ENCODE measurements around the gene ROR1. TPM values are rescaled to one million over a fixed set of nuclear protein-coding genes. Genes with fewer than 3 reads are reported as not detected.

Gene ROR1
- total RNA-seq, 1 experiment from 2014 or later, result 2.7 TPM

DNA sequence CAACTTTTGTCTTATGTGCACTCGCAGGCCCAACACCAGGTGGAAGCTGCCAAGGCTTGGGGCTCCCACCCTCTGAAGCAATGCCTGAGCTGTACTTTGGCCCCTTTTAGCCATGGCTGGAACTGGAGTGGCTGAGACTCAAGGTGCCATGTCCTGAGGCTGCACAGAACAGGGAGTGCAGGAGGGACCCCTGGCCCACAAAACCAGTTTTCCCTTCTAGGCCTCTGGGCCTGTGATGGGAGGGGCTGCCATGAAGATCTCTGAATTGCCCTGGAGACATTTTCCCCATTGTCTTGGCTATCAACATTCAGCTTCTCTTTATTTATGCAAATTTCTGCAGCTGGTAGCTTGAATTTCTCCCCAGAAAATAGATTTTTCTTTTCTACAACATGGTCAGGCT, 57.6 kb downstream of the ROR1 start:
- no peak for DNase-seq (ENCODE audit: low read depth, low spot score)
- intact Hi-C loops (cut with micrococcal nuclease), result no loop called here
- Histone ChIP-seq H4K20me1 (ENCODE audit: insufficient read depth) (no peaks in the 10 kb centered on the region), H3K9ac (ENCODE audit: low read length) (no peak overlapping the region), H3K4me3 (replicated peaks in 1 of 2; ENCODE audit: low read depth in 1 of 2, low read length in 2 of 2) (no peak overlapping the region), H3K79me2 (ENCODE audit: insufficient read depth, low read length) (no peaks in the 10 kb centered on the region), H3K27me3 (ENCODE audit: insufficient read depth, low read length) (no peaks in the 10 kb centered on the region), H3K36me3 (ENCODE audit: control insufficient read depth in 1 of 2, insufficient read depth in 2 of 2, low read length in 2 of 2) (no peaks in the 10 kb centered on the region), H3K4me2 (ENCODE audit: low read length) (no peak overlapping the region), H3K9me2 (ENCODE audit: insufficient read depth) (no peaks in the 10 kb centered on the region), H3K27ac (ENCODE audit: low read depth, low read length) (no peak overlapping the region), H3K4me1 (ENCODE audit: control insufficient read depth in 1 of 2, insufficient read depth in 2 of 2, low read length in 2 of 2) (no peaks in the 10 kb centered on the region), H2AFZ (ENCODE audit: low read depth, low read length, poor library complexity, severe bottlenecking) (no peak overlapping the region), H3K9me3 (ENCODE audit: control insufficient read depth in 1 of 2, insufficient read depth in 1 of 2, low read depth in 1 of 2, low read length in 2 of 2) (no peaks in the 10 kb centered on the region)
- no peak for ATAC-seq
- ChIA-PET RAD21 (ENCODE audit: low non-redundant PET in 1 of 2, low total read pairs in 2 of 2, uncharacterized antibody in 2 of 2, unreplicated experiment in 2 of 2) (no interaction called here), CTCF (no interaction called here), POLR2A (no interaction called here)
- BruUV-seq (replicated peaks), result no TSS peak
- TF ChIP-seq, protein P1, sequence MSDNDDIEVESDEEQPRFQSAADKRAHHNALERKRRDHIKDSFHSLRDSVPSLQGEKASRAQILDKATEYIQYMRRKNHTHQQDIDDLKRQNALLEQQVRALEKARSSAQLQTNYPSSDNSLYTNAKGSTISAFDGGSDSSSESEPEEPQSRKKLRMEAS (IDR thresholded peaks at IDR 0.05), result no peak
- TF ChIP-seq TCF7L2 (IDR thresholded peaks at IDR 0.05; ENCODE audit: borderline replicate concordance, extremely low read depth, insufficient read depth, insufficient read length) (no peak), EZH2 (IDR thresholded peaks at IDR 0.05) (no peak), POLR2AphosphoS5 (IDR thresholded peaks at IDR 0.05; ENCODE audit: low read depth, low read length) (no peak), SIN3A (IDR thresholded peaks at IDR 0.05; ENCODE audit: low read depth) (no peak), FOSL1 (IDR thresholded peaks at IDR 0.05; ENCODE audit: low read depth) (no peak), CEBPB (IDR thresholded peaks at IDR 0.05; ENCODE audit: low read depth) (no peak), SRF (IDR thresholded peaks at IDR 0.05; ENCODE audit: low read depth) (no peak), EGR1 (IDR thresholded peaks at IDR 0.05; ENCODE audit: low read depth) (no peak), POLR2A (IDR thresholded peaks at IDR 0.05; ENCODE audit: borderline replicate concordance, extremely low read depth, insufficient read depth, insufficient read length) (no peak), SP1 (IDR thresholded peaks at IDR 0.05; ENCODE audit: low read depth) (no peak), RAD21 (IDR thresholded peaks at IDR 0.05; ENCODE audit: low read depth) (no peak), ZFX (IDR thresholded peaks at IDR 0.05) (no peak), ELF1 (IDR thresholded peaks at IDR 0.05; ENCODE audit: borderline replicate concordance, low read depth) (no peak), YY1 (IDR thresholded peaks at IDR 0.05; ENCODE audit: extremely low read depth, insufficient replicate concordance, low read depth, low read length) (no peak)
- TF ChIP-seq, protein P2, sequence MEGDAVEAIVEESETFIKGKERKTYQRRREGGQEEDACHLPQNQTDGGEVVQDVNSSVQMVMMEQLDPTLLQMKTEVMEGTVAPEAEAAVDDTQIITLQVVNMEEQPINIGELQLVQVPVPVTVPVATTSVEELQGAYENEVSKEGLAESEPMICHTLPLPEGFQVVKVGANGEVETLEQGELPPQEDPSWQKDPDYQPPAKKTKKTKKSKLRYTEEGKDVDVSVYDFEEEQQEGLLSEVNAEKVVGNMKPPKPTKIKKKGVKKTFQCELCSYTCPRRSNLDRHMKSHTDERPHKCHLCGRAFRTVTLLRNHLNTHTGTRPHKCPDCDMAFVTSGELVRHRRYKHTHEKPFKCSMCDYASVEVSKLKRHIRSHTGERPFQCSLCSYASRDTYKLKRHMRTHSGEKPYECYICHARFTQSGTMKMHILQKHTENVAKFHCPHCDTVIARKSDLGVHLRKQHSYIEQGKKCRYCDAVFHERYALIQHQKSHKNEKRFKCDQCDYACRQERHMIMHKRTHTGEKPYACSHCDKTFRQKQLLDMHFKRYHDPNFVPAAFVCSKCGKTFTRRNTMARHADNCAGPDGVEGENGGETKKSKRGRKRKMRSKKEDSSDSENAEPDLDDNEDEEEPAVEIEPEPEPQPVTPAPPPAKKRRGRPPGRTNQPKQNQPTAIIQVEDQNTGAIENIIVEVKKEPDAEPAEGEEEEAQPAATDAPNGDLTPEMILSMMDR (IDR thresholded peaks at IDR 0.05 in 2 of 3, conservative IDR thresholded peaks at IDR 0.05 in 1 of 3; ENCODE audit: borderline replicate concordance in 1 of 3, insufficient read depth in 1 of 3, low read depth in 2 of 3, low read length in 2 of 3), result no peak
- TF ChIP-seq, protein P3, sequence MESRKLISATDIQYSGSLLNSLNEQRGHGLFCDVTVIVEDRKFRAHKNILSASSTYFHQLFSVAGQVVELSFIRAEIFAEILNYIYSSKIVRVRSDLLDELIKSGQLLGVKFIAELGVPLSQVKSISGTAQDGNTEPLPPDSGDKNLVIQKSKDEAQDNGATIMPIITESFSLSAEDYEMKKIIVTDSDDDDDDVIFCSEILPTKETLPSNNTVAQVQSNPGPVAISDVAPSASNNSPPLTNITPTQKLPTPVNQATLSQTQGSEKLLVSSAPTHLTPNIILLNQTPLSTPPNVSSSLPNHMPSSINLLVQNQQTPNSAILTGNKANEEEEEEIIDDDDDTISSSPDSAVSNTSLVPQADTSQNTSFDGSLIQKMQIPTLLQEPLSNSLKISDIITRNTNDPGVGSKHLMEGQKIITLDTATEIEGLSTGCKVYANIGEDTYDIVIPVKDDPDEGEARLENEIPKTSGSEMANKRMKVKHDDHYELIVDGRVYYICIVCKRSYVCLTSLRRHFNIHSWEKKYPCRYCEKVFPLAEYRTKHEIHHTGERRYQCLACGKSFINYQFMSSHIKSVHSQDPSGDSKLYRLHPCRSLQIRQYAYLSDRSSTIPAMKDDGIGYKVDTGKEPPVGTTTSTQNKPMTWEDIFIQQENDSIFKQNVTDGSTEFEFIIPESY (IDR thresholded peaks at IDR 0.05; ENCODE audit: extremely low read depth, insufficient replicate concordance, low read length), result no peak
- TF ChIP-seq, protein P4, sequence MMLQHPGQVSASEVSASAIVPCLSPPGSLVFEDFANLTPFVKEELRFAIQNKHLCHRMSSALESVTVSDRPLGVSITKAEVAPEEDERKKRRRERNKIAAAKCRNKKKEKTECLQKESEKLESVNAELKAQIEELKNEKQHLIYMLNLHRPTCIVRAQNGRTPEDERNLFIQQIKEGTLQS (IDR thresholded peaks at IDR 0.05), result no peak

Measured in HCT116 (cell line).